DMS153 (cell line): ENCODE data around the gene PTPN3.

Experiments used
- DNase-seq: peaks from one replicate; lab custom pipeline; 2025; lab: John Stamatoyannopoulos, UW

Gene PTPN3

GRCh38 chr9:109426626-109427402, 71.3 kb downstream of the PTPN3 start:
- no peak for DNase-seq

GRCh38 chr9:109424618-109425017, 73.5 kb downstream of the PTPN3 start:
- DNase-seq: no peak

- no peak for DNase-seq
Observed at GRCh38 chr9:109423877-109424276, 74.2 kb downstream of the PTPN3 start.

- no peak for DNase-seq
Observed at GRCh38 chr9:109422641-109423040, 75.5 kb downstream of the PTPN3 start.

- no peak for DNase-seq
Observed at GRCh38 chr9:109421026-109421970, 76.8 kb downstream of the PTPN3 start.

GRCh38 chr9:109419531-109419930, 78.6 kb downstream of the PTPN3 start:
- no peak for DNase-seq

GRCh38 chr9:109418827-109419226, 79.3 kb downstream of the PTPN3 start:
- no peak for DNase-seq

- no peak for DNase-seq
Observed at GRCh38 chr9:109417585-109418544, 80.2 kb downstream of the PTPN3 start.

- DNase-seq: no peak
Observed at GRCh38 chr9:109417054-109417453, 81.1 kb downstream of the PTPN3 start.

GRCh38 chr9:109416135-109416706, 81.9 kb downstream of the PTPN3 start:
- no peak for DNase-seq

GRCh38 chr9:109414125-109414785, 83.9 kb downstream of the PTPN3 start:
- DNase-seq: no peak

- no peak for DNase-seq
Observed at GRCh38 chr9:109411798-109412352, 86.2 kb downstream of the PTPN3 start.

- DNase-seq: no peak
Observed at GRCh38 chr9:109411069-109411761, 86.9 kb downstream of the PTPN3 start.

GRCh38 chr9:109409773-109410397, 88.2 kb downstream of the PTPN3 start:
- no peak for DNase-seq

GRCh38 chr9:109408759-109409462, 89.2 kb downstream of the PTPN3 start:
- DNase-seq: no peak

GRCh38 chr9:109403766-109404320, 94.3 kb downstream of the PTPN3 start:
- no peak for DNase-seq

- no peak for DNase-seq
Observed at GRCh38 chr9:109403116-109403515, 95.0 kb downstream of the PTPN3 start.

GRCh38 chr9:109401990-109402318, 96.2 kb downstream of the PTPN3 start:
- DNase-seq: no peak
